NT2/D1 (cell line): ENCODE data around the gene EPHB3.

Experiments
- SUZ12 ChIP-seq: IDR thresholded peaks from 2 replicates; pipeline ENCODE4 v1.6.1; 2011; ENCODE audit not compliant: insufficient read length, insufficient read depth; ENCODE audit errors: extremely low read depth
- YY1 ChIP-seq: IDR thresholded peaks from 2 replicates; pipeline ENCODE4 v1.6.1; 2011; ENCODE audit not compliant: insufficient read length, insufficient read depth

DNA sequence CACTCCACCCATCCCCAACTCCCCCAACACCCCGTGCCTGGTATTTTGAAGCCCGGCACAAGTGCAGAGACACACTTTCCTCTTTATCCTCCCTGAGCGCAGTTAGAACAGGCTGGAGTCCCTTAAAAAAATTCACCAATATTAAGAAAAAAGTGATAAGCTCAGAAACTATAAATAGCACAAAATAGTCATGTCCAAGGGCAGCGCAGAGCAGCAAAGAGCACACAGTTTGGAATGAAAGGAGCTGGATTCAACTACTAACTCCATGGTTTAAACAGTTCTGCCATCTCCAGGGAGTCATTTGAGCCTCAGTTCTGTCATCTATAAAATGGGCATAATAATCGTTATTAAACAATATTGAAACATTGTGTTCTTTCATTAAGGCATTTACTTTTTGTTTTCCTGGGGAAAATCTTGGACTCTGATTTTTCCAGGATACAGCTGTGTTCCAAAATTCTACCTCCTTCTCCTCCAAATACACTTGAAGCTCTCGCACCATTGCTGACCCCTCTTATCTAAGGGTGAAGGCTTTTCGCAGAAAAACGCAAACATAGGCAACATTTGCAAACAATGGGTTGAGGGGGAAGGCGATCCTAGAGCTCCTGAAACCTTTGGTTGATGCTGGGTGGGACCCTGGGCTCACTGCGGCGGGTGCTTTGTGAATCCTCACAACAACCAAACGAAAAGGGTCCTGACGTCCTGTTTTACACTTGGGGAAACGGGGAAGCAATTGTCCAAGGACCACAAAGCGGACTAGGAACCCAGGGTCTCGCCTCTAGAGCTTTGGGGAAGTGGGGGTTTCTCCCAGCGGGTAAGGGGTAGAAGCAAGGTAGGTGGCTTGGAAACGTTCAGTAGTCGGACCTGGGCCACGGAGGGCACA is 41.8 kb downstream of the EPHB3 start:
- TF ChIP-seq YY1: no peak
- no peak for TF ChIP-seq SUZ12
